GM12875 (cell line): Measurements from ENCODE around the gene P2RY14.

Source experiments
- H3K4me3 ChIP-seq: one replicate; pipeline ENCODE4 v1.5.1; 2011; ENCODE audit warnings: low read depth, low read length, control low read depth
- CTCF ChIP-seq: IDR thresholded peaks from 2 replicates; pipeline ENCODE4 v1.5.1; 2011; ENCODE audit warnings: low read depth, mild to moderate bottlenecking, control low read depth, inconsistent platforms, low read length, moderate library complexity, borderline replicate concordance; ENCODE audit not compliant: insufficient read depth

The P2RY14 gene

GRCh38 chr3:151290673-151291072 lies 12.3 kb upstream of the P2RY14 start:
- TF ChIP-seq CTCF, result peak; percentile 36; the same call in 1 of the 2 replicates
- H3K4me3 ChIP-seq, result no peak overlapping the region

- no peak for TF ChIP-seq CTCF
- no peak overlapping the region for H3K4me3 ChIP-seq
These were observed 11.1 kb upstream of the P2RY14 start for GRCh38 chr3:151289445-151289844.

GRCh38 chr3:151285940-151286339 lies 7.6 kb upstream of the P2RY14 start:
- no peak for TF ChIP-seq CTCF
- no peak overlapping the region for H3K4me3 ChIP-seq

- TF ChIP-seq CTCF, result no peak
- H3K4me3 ChIP-seq, result no peak overlapping the region
These were observed 5.6 kb upstream of the P2RY14 start for GRCh38 chr3:151283907-151284461.

GRCh38 chr3:151283387-151283786 lies 5.0 kb upstream of the P2RY14 start:
- no peak for TF ChIP-seq CTCF
- no peak overlapping the region for H3K4me3 ChIP-seq

- no peak overlapping the region for H3K4me3 ChIP-seq
- peak; percentile 26; the same call in 1 of the 2 replicates for TF ChIP-seq CTCF
These were observed 4.6 kb upstream of the P2RY14 start for GRCh38 chr3:151282921-151283320.

- no peak overlapping the region for H3K4me3 ChIP-seq
- TF ChIP-seq CTCF, result no peak
These were observed 3.5 kb upstream of the P2RY14 start for GRCh38 chr3:151281671-151282324.
